Measurements from ENCODE around the gene ARMH3.

The ARMH3 gene

GRCh38 chr10:102001435-102002068 lies 54.4 kb downstream of the ARMH3 start:
- TF ChIP-seq EZH2 (optimal IDR thresholded peaks at IDR 0.05; ENCODE audit: low read depth, low read length), result no peak
- TF ChIP-seq EZH2phosphoT487 (IDR thresholded peaks at IDR 0.05; ENCODE audit: low read length), result no peak
- no peak for TF ChIP-seq CTCF (IDR thresholded peaks at IDR 0.05; ENCODE audit: low read length)
- peak; percentile 78 for DNase-seq
- Histone ChIP-seq H3K4me1 (ENCODE audit: low read length) (peaks cover 22% of the 10 kb centered on the region), H3K9me2 (replicated peaks; ENCODE audit: insufficient read depth, low read length) (no peaks in the 10 kb centered on the region), H3K4me3 (ENCODE audit: low read length) (peak overlapping the region; percentile 21), H3K79me2 (ENCODE audit: low read length) (0 out of 2 replicates have a peak, but pooled peaks cover 6% of the 10 kb centered on the region), H3K9me3 (replicated peaks; ENCODE audit: insufficient read depth, low read length) (no peaks in the 10 kb centered on the region), H4K20me1 (ENCODE audit: insufficient read depth, low read length) (no peaks in the 10 kb centered on the region), H3K4me2 (ENCODE audit: low read depth, low read length) (peak overlapping the region; percentile 78), H3K9ac (ENCODE audit: low read length) (peak overlapping the region; percentile 8; the same call in 1 of the 2 replicates), H3K36me3 (replicated peaks; ENCODE audit: insufficient read depth, low read length) (no peaks in the 10 kb centered on the region), H3F3A (ENCODE audit: insufficient read depth, low read length) (peaks cover 18% of the 10 kb centered on the region), H2AFZ (ENCODE audit: low read length) (0 out of 2 replicates have a peak overlapping the region, but pooled peaks have one; percentile 9), H3K27me3 (replicated peaks; ENCODE audit: insufficient read depth, low read length) (no peaks in the 10 kb centered on the region), H3K27ac (ENCODE audit: low read length) (peak overlapping the region; percentile 83)

- Histone ChIP-seq H3K36me3 (replicated peaks; ENCODE audit: insufficient read depth, low read length) (no peaks in the 10 kb centered on the region), H3K79me2 (ENCODE audit: low read length) (0 out of 2 replicates have a peak, but pooled peaks cover 6% of the 10 kb centered on the region), H3K9ac (ENCODE audit: low read length) (no peak overlapping the region), H3F3A (ENCODE audit: insufficient read depth, low read length) (peaks cover 18% of the 10 kb centered on the region), H3K9me3 (replicated peaks; ENCODE audit: insufficient read depth, low read length) (no peaks in the 10 kb centered on the region), H3K4me1 (ENCODE audit: low read length) (peaks cover 22% of the 10 kb centered on the region), H3K9me2 (replicated peaks; ENCODE audit: insufficient read depth, low read length) (no peaks in the 10 kb centered on the region), H3K4me3 (ENCODE audit: low read length) (no peak overlapping the region), H4K20me1 (ENCODE audit: insufficient read depth, low read length) (no peaks in the 10 kb centered on the region), H3K4me2 (ENCODE audit: low read depth, low read length) (no peak overlapping the region), H2AFZ (ENCODE audit: low read length) (no peak overlapping the region), H3K27me3 (replicated peaks; ENCODE audit: insufficient read depth, low read length) (no peaks in the 10 kb centered on the region), H3K27ac (ENCODE audit: low read length) (no peak overlapping the region)
- TF ChIP-seq EZH2 (optimal IDR thresholded peaks at IDR 0.05; ENCODE audit: low read depth, low read length), result no peak
- TF ChIP-seq CTCF (IDR thresholded peaks at IDR 0.05; ENCODE audit: low read length), result no peak
- TF ChIP-seq EZH2phosphoT487 (IDR thresholded peaks at IDR 0.05; ENCODE audit: low read length), result no peak
- DNase-seq, result no peak
These were observed 58.2 kb downstream of the ARMH3 start for GRCh38 chr10:101997803-101998202.

- H3K9me3 ChIP-seq (replicated peaks; ENCODE audit: insufficient read depth, low read length), result no peaks in the 10 kb centered on the region
- H3K4me1 ChIP-seq (ENCODE audit: low read length), result peaks cover under 1% of the 10 kb centered on the region; the same call in 1 of the 2 replicates
- no peaks in the 10 kb centered on the region for H3K27me3 ChIP-seq (replicated peaks; ENCODE audit: insufficient read depth, low read length)
- no peaks in the 10 kb centered on the region for H4K20me1 ChIP-seq (ENCODE audit: insufficient read depth, low read length)
- H3K4me2 ChIP-seq (ENCODE audit: low read depth, low read length), result no peak overlapping the region
- no peaks in the 10 kb centered on the region for H3K36me3 ChIP-seq (replicated peaks; ENCODE audit: insufficient read depth, low read length)
- H2AFZ ChIP-seq (ENCODE audit: low read length), result no peak overlapping the region
- TF ChIP-seq CTCF (IDR thresholded peaks at IDR 0.05; ENCODE audit: low read length) (no peak), EZH2phosphoT487 (IDR thresholded peaks at IDR 0.05; ENCODE audit: low read length) (no peak), EZH2 (optimal IDR thresholded peaks at IDR 0.05; ENCODE audit: low read depth, low read length) (no peak)
- no peak for DNase-seq
- no peaks in the 10 kb centered on the region for H3K79me2 ChIP-seq (ENCODE audit: low read length)
- no peak overlapping the region for H3K9ac ChIP-seq (ENCODE audit: low read length)
- no peaks in the 10 kb centered on the region for H3K9me2 ChIP-seq (replicated peaks; ENCODE audit: insufficient read depth, low read length)
- no peak overlapping the region for H3K27ac ChIP-seq (ENCODE audit: low read length)
- H3F3A ChIP-seq (ENCODE audit: insufficient read depth, low read length), result no peaks in the 10 kb centered on the region
- no peak overlapping the region for H3K4me3 ChIP-seq (ENCODE audit: low read length)
These were observed 60.4 kb downstream of the ARMH3 start for GRCh38 chr10:101995451-101996063.
